OCI-LY7 (cell line): ENCODE measurements around the gene SPIN3.

Source experiments
- EZH2phosphoT487 ChIP-seq: fragments of 200-600 bp; sonication (generic); IDR thresholded peaks from 2 replicates; pipeline ENCODE4 v1.6.1; 2018; ENCODE audit warnings: low read depth, borderline replicate concordance, mild to moderate bottlenecking, mixed run types, antibody characterized with exemption, low read length, moderate library complexity, mixed read lengths
- TF ChIP-seq, protein P1 (sequence below): fragments of 200-600 bp; sonication (generic); conservative IDR thresholded peaks from 2 replicates; pipeline ENCODE4 v1.5.1; 2014; ENCODE audit warnings: mild to moderate bottlenecking, antibody characterized with exemption, low read length, moderate library complexity, mixed read lengths

- TF ChIP-seq, protein P1, sequence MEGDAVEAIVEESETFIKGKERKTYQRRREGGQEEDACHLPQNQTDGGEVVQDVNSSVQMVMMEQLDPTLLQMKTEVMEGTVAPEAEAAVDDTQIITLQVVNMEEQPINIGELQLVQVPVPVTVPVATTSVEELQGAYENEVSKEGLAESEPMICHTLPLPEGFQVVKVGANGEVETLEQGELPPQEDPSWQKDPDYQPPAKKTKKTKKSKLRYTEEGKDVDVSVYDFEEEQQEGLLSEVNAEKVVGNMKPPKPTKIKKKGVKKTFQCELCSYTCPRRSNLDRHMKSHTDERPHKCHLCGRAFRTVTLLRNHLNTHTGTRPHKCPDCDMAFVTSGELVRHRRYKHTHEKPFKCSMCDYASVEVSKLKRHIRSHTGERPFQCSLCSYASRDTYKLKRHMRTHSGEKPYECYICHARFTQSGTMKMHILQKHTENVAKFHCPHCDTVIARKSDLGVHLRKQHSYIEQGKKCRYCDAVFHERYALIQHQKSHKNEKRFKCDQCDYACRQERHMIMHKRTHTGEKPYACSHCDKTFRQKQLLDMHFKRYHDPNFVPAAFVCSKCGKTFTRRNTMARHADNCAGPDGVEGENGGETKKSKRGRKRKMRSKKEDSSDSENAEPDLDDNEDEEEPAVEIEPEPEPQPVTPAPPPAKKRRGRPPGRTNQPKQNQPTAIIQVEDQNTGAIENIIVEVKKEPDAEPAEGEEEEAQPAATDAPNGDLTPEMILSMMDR: no peak
- no peak for TF ChIP-seq EZH2phosphoT487
Measured at GRCh38 chrX:56986138-56986537, 9.2 kb downstream of the SPIN3 start.
